Heart left ventricle (tissue), 16 donors: ENCODE measurements around the gene CASK. TPM values are rescaled to one million over a fixed set of nuclear protein-coding genes. Genes with fewer than 3 reads are reported as not detected.

ENCODE experiments used
- ATAC-seq, 4 donors: fragments of 200-7000 bp; cut with Tn5 transposase; one replicate each; pipeline ENCODE4 v1.9.1; 2020 to 2022; ENCODE audit warnings: moderate library complexity in 4 of 4, mild to moderate bottlenecking in 3 of 4, moderate number of reproducible peaks in 1 of 4
- DNase-seq, 5 donors: peaks; one replicate each; pipeline ENCODE4 v3.0.0-alpha.2; 2020
- H3K27ac ChIP-seq, 12 donors: fragments of 200-600 bp; sonication (generic) in 4 of 12; one replicate each; pipeline versions ENCODE4 v1.5.0 to v1.8.0; 2016 to 2022; ENCODE audit warnings: mild to moderate bottlenecking in 2 of 12
- H3K27me3 ChIP-seq, 9 donors: fragments of 200-600 bp; sonication (generic) in 2 of 9; one replicate each; pipeline versions ENCODE4 v1.5.1 to v1.8.0; 2016 to 2022; ENCODE audit warnings: mild to moderate bottlenecking in 3 of 9
- H3K36me3 ChIP-seq, 9 donors: fragments of 200-600 bp; sonication (generic) in 2 of 9; one replicate each; pipeline versions ENCODE4 v1.5.0 to v1.8.0; 2018 to 2022; ENCODE audit warnings: mild to moderate bottlenecking in 2 of 9
- H3K4me1 ChIP-seq, 12 donors: fragments of 200-600 bp; sonication (generic) in 4 of 12; one replicate each; pipeline versions ENCODE4 v1.5.0 to v1.8.0; 2016 to 2022; ENCODE audit warnings: mild to moderate bottlenecking in 3 of 12
- H3K4me3 ChIP-seq, 12 donors: fragments of 200-600 bp; sonication (generic) in 4 of 12; one replicate each; pipeline versions ENCODE4 v1.5.0 to v1.8.0; 2017 to 2022; ENCODE audit warnings: mild to moderate bottlenecking in 9 of 12, moderate library complexity in 4 of 12
- H3K9me3 ChIP-seq, 12 donors: fragments of 200-600 bp; sonication (generic) in 4 of 12; one replicate each; pipeline versions ENCODE4 v1.5.0 to v1.8.0; 2016 to 2022; ENCODE audit warnings: mild to moderate bottlenecking in 1 of 12
- CTCF ChIP-seq, 12 donors: fragments of 200-600 bp; sonication (generic) in 4 of 12; IDR thresholded peaks; one replicate each; pipeline versions ENCODE4 v1.5.0 to v1.8.0; 2018 to 2022; ENCODE audit warnings: antibody characterized with exemption in 12 of 12, mild to moderate bottlenecking in 5 of 12
- POLR2A ChIP-seq, 2 donors: fragments of 450-650 bp; IDR thresholded peaks; one replicate each; pipeline ENCODE4 v1.6.1; 2017; ENCODE audit warnings: antibody characterized with exemption in 2 of 2, mild to moderate bottlenecking in 2 of 2, moderate library complexity in 2 of 2
- WGBS, 4 donors: extraction: QIAGEN DNeasy Blood & Tissue Kit in 2 of 4; methylation state at CpG; one replicate each; pipeline versions ENCODE4 v1.1.5 to v1.1.7; 2013 to 2018; 5-methylcytosine and 5-hydroxymethylcytosine counted together
- intact Hi-C, 10 donors: fragments of 100-400 bp; cut with DNase I; formaldehyde crosslinking; loops; one replicate each; pipeline versions ENCODE4 v1.11.1 to v1.14.2; 2022
- polyA plus RNA-seq, 2 donors: library from polyadenylated mRNA; stranded (reverse); fragments of 200-250 nt; gene quantifications; one replicate each; pipeline ENCODE4 v1.2.3, GENCODE V29; 2013
- total RNA-seq, 9 donors: library from RNA; depleted of rRNA in 2 of 9; stranded (reverse); fragments of >200 nt in 2 of 9; fragmentation: NEBNext Ultra II Directional in 3 of 9; extraction: Animal tissue kit (Norgen Biotek cat#: 25700) in 3 of 9; gene quantifications; one replicate each; pipeline versions ENCODE4 v1.1.0 to v1.2.4, GENCODE V29; 2016 to 2023
- donor health status: ischemic (EF 13 %, LVEDD 7.1; RV severe dilation, severe dysfunction).
- donor health status: healthy with polysubstance abuse.
- donor health status: DM: no; HTN: yes; CAD: no.
- donor health status: DM: no; HTN: no; CAD: no.
- donor health status: ischemic (EF 25% LVEDD 6.9; RV normal size, moderate dysfunction).
- donor health status: ischemic (EF 25% LVEDD 5.7; RV mildly dilated, moderate dysfunction).
- donor health status: healthy.
- donor health status: DM: yes; HTN: yes; CAD: no.
- donor health status: ischemic (EF 35%, LVEDD 5.7; RV mildly dilated, moderate dysfunction).
- donor health status: nonischemic (EF 11% LVEDD 7.7; RV severe dilation, severe dysfunction).
- donor health status: DM: yes; HTN: yes; CAD: no.
- donor health status: PGD.
- donor health status: ischemic (EF 29% LVEDD 5.4; RV normal size, mild dysfunction).
- donor health status: nonischemic (EF 23%, LVEDD 6.1; RV moderate dilation, normal function).

CASK gene
- total and polyA plus RNA-seq, 11 donors, result 2.9 to 25.6 (median 13.6) TPM

- Histone ChIP-seq H3K9me3 (no peaks in the 10 kb centered on the region), H3K36me3 (no peaks in the 10 kb centered on the region), H3K27me3 (no peaks in the 10 kb centered on the region), H3K4me1 (peaks cover 0 to 5% (median 0%) of the 10 kb centered on the region in 12 donors), H3K27ac (no peak overlapping the region), H3K4me3 (no peak overlapping the region)
- intact Hi-C loops, result loop anchor here in 1 of 10 donors (10.0 kb wide), 1 partner anchor 114 kb away; no protein-coding TSS in a partner anchor
- DNase-seq (no peak), ATAC-seq (no peak)
- TF ChIP-seq CTCF (IDR thresholded peaks at IDR 0.05) (no peak), POLR2A (IDR thresholded peaks at IDR 0.05) (no peak)
Measured at GRCh38 chrX:41909068-41909467, 14.3 kb downstream of the CASK start.

GRCh38 chrX:41906515-41907187 is 16.7 kb downstream of the CASK start:
- Histone ChIP-seq H3K9me3 (no peaks in the 10 kb centered on the region), H3K27ac (no peak overlapping the region), H3K27me3 (no peaks in the 10 kb centered on the region), H3K4me3 (no peak overlapping the region), H3K4me1 (peaks cover 0 to 5% (median 0%) of the 10 kb centered on the region in 12 donors), H3K36me3 (no peaks in the 10 kb centered on the region)
- WGBS, 4 donors, result 80 to 99% (median 92%) methylated on average over 3 of the region's 3 CpGs
- TF ChIP-seq POLR2A (IDR thresholded peaks at IDR 0.05) (no peak), CTCF (IDR thresholded peaks at IDR 0.05) (no peak)
- ATAC-seq, result no peak
- DNase-seq, result no peak
- intact Hi-C loops, result loop anchor here in 1 of 10 donors (10.0 kb wide), 1 partner anchor 112 kb away; no protein-coding TSS in a partner anchor

GRCh38 chrX:41903544-41903943 is 19.8 kb downstream of the CASK start:
- no peak overlapping the region for H3K27ac ChIP-seq
- H3K27me3 ChIP-seq, result no peaks in the 10 kb centered on the region
- H3K4me1 ChIP-seq, result peaks cover 0 to 5% (median 0%) of the 10 kb centered on the region in 12 donors
- H3K36me3 ChIP-seq, result no peaks in the 10 kb centered on the region
- intact Hi-C loops, result loop anchor here in 1 of 10 donors (10.0 kb wide), 1 partner anchor 109 kb away; no protein-coding TSS in a partner anchor
- ATAC-seq (no peak), DNase-seq (no peak)
- TF ChIP-seq CTCF (IDR thresholded peaks at IDR 0.05), result no peak
- TF ChIP-seq POLR2A (IDR thresholded peaks at IDR 0.05), result no peak
- 45 to 92% (median 69%) methylated on average over 1 of the region's 1 CpG for WGBS, 4 donors
- H3K4me3 ChIP-seq, result no peak overlapping the region
- H3K9me3 ChIP-seq, result peaks cover 0 to 26% (median 4%) of the 10 kb centered on the region in 12 donors

GRCh38 chrX:41900321-41900720 is 23.0 kb downstream of the CASK start:
- H3K27me3 ChIP-seq, result no peaks in the 10 kb centered on the region
- intact Hi-C loops, result loop anchor here in 1 of 10 donors (10.0 kb wide), 1 partner anchor 106 kb away; no protein-coding TSS in a partner anchor
- DNase-seq, result no peak
- no peaks in the 10 kb centered on the region for H3K36me3 ChIP-seq
- ATAC-seq, result no peak
- no peaks in the 10 kb centered on the region for H3K4me1 ChIP-seq
- H3K4me3 ChIP-seq, result no peak overlapping the region
- peaks cover 0 to 42% (median 4%) of the 10 kb centered on the region in 12 donors for H3K9me3 ChIP-seq
- no peak for TF ChIP-seq CTCF (IDR thresholded peaks at IDR 0.05)
- no peak for TF ChIP-seq POLR2A (IDR thresholded peaks at IDR 0.05)
- no peak overlapping the region for H3K27ac ChIP-seq
